Measurements from ENCODE around the gene SULT1B1. TPM values are rescaled to one million over a fixed set of nuclear protein-coding genes. Genes with fewer than 3 reads are reported as not detected.
A peak's percentile ranks its signal among the peaks of the same experiment; 100 is the strongest.

Gene SULT1B1
- polyA plus RNA-seq, 5 donors: 1.5 to 3.3 (median 2.6) TPM

DNA sequence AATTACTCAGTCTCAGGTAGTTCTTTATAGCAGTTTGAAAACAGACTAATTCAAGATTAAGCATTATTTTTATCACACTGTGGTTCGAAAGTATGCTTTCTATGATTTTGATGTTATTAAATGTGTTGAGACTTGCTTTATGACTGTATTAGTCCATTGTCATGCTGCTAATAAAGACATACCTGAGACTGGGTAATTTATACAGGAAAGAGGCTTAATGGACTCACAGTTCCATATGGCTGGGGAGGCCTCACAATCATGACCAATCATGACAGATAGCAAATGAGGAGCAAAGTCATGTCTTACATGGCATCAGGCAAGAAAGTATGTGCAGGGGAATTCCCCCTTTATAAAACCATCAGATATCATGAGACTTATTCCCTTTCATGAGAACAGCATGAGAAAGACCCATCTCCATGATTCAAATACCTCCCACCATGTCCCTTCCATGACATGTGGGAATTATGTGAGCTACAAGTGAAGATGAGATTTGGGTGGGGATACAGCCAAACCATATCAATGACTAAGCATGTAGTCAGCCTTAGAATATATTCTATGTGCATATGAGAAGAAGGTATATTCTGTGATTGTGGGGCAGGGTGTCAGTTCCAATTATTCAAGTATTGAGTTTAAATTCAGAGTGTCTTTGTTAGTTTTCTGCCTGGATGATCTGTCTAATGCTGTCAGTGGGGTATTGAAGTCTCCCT lies 62.7 kb downstream of the SULT1B1 start:
- DNase-seq: no peak

GRCh38 chr4:69689599-69689998 lies 70.8 kb downstream of the SULT1B1 start:
- DNase-seq: peak; percentile 57 to 64

GRCh38 chr4:69684804-69685203 lies 75.6 kb downstream of the SULT1B1 start:
- DNase-seq: no peak

Other genes with a start within 250 kb of the SULT1B1 start
- not detected for gene UGT2A2, start 121.0 kb downstream of the SULT1B1 start, polyA plus RNA-seq (ENCODE audit: insufficient read depth in 1 of 5, insufficient read length in 5 of 5, low replicate concordance in 1 of 5)
- under 1 TPM in 1 of 5 donors, not detected in 4; 0.12 TPM for gene UGT2A1, start 107.4 kb downstream of the SULT1B1 start, polyA plus RNA-seq (ENCODE audit: insufficient read depth in 1 of 5, insufficient read length in 5 of 5, low replicate concordance in 1 of 5)
- gene SULT1E1, start 99.5 kb upstream of the SULT1B1 start, polyA plus RNA-seq (ENCODE audit: insufficient read depth in 1 of 5, insufficient read length in 5 of 5, low replicate concordance in 1 of 5): 100 to 1,000 TPM; 131 to 423 (median 212) TPM
- gene CSN1S1, start 170.4 kb upstream of the SULT1B1 start, polyA plus RNA-seq (ENCODE audit: insufficient read depth in 1 of 5, insufficient read length in 5 of 5, low replicate concordance in 1 of 5): not detected
- gene CSN2, start 205.1 kb upstream of the SULT1B1 start, polyA plus RNA-seq (ENCODE audit: insufficient read depth in 1 of 5, insufficient read length in 5 of 5, low replicate concordance in 1 of 5): not detected
- gene STATH, start 235.3 kb upstream of the SULT1B1 start, polyA plus RNA-seq (ENCODE audit: insufficient read depth in 1 of 5, insufficient read length in 5 of 5, low replicate concordance in 1 of 5): under 1 TPM in 1 of 5 donors, not detected in 4; 0.26 TPM